Measurements from ENCODE around the gene FXYD2.
"Not testable (repeated sequence)": the region's sequence is repeated elsewhere in the genome, so short reads cannot be mapped to it uniquely, and the experiment has no call there.

FXYD2 gene

GRCh38 chr11:117822074-117823033, 2.2 kb downstream of the FXYD2 start:
- DNase-seq (ENCODE audit: low spot score) (peak; percentile 36), FAIRE-seq (no peak)

GRCh38 chr11:117821431-117821830, 3.1 kb downstream of the FXYD2 start:
- DNase-seq (ENCODE audit: low spot score): no peak
- FAIRE-seq: no peak

- FAIRE-seq (no peak), DNase-seq (ENCODE audit: low spot score) (no peak)
Measured at GRCh38 chr11:117820516-117820915, 4.0 kb downstream of the FXYD2 start.

GRCh38 chr11:117820071-117820470, 4.5 kb downstream of the FXYD2 start:
- no peak for FAIRE-seq
- DNase-seq (ENCODE audit: low spot score): no peak

GRCh38 chr11:117819096-117820040, 5.2 kb downstream of the FXYD2 start:
- DNase-seq (ENCODE audit: low spot score): peak; percentile 56
- FAIRE-seq: no peak

GRCh38 chr11:117818041-117818873, 6.3 kb downstream of the FXYD2 start:
- DNase-seq (ENCODE audit: low spot score): peak; percentile 26
- FAIRE-seq: no peak

- FAIRE-seq (no peak), DNase-seq (ENCODE audit: low spot score) (peak; percentile 64)
Measured at GRCh38 chr11:117817368-117818040, 7.0 kb downstream of the FXYD2 start.

- no peak for FAIRE-seq
- DNase-seq (ENCODE audit: low spot score): no peak
Measured at GRCh38 chr11:117816846-117817367, 7.6 kb downstream of the FXYD2 start.

- no peak for DNase-seq (ENCODE audit: low spot score)
- no peak for FAIRE-seq
Measured at GRCh38 chr11:117816151-117816741, 8.3 kb downstream of the FXYD2 start.

- FAIRE-seq (no peak), DNase-seq (ENCODE audit: low spot score) (no peak)
Measured at GRCh38 chr11:117815262-117815803, 9.2 kb downstream of the FXYD2 start.

GRCh38 chr11:117814766-117815261, 9.7 kb downstream of the FXYD2 start:
- no peak for FAIRE-seq
- no peak for DNase-seq (ENCODE audit: low spot score)

- no peak for DNase-seq (ENCODE audit: low spot score)
- FAIRE-seq: no peak
Measured at GRCh38 chr11:117814204-117814765, 10.3 kb downstream of the FXYD2 start.

GRCh38 chr11:117810056-117810451, 14.5 kb downstream of the FXYD2 start:
- FAIRE-seq; DNase-seq (ENCODE audit: low spot score): not testable (repeated sequence)

GRCh38 chr11:117809236-117810055, 15.1 kb downstream of the FXYD2 start:
- DNase-seq (ENCODE audit: low spot score): peak; percentile 80

GRCh38 chr11:117808784-117809183, 15.8 kb downstream of the FXYD2 start:
- FAIRE-seq (no peak), DNase-seq (ENCODE audit: low spot score) (no peak)

More at GRCh38 chr11:117809236-117810055, 15.1 kb downstream of the FXYD2 start:
- FAIRE-seq: peak; percentile 87

- peak; percentile 56 for DNase-seq (ENCODE audit: low spot score)
- no peak for FAIRE-seq
Measured at GRCh38 chr11:117807482-117808327, 16.8 kb downstream of the FXYD2 start.

- no peak for DNase-seq (ENCODE audit: low spot score)
- no peak for FAIRE-seq
Measured at GRCh38 chr11:117806846-117807245, 17.7 kb downstream of the FXYD2 start.

Data from urothelium cell line (cell line).